ENCODE data around the gene CCL1.

Gene CCL1

DNA sequence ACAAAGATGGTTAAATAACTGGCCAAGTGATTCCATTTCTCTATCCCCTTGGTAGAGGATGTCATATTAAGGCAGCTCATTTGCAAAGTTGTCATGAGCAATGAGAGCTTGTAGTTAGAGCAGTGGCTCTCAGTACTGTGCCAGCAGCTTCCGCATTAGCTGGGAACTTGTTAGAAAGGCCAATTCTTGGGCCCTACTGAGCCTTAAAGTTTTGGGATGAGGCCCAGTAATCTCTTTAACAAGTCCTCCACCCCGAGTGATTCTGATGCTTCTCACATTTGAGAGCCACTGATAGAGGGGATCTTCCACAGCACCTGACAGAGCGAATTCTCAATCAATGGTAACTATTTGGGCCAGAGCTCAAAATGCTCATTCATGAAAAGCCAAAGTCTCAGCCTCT, 20.2 kb upstream of the CCL1 start:
- no peak for DNase-seq (ENCODE audit: low read depth)

DNA sequence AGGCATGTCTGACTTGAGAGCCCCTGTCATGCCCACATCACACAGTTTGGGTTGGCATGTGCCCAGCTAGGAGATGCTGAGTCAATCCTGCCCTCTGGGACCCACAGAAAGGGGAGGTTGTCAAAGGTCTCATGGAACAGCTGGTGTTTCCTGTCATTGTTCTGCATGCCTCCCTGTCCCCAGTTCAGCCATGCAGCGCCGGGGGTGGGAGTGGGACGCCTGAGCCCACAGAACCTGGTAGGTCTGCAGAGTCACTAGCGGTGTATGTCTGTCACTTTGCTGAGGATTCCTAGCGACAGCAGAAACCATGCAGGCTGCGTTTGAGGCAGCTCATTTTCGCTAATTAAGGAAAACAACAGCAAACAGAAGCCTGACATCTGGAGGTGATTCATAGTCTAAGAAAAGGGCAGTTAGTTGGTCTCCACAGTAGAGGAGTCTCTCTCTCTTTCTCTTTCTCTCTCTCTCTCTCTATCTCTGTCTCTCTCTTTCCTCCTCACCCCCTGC, 19.6 kb upstream of the CCL1 start:
- no peak for DNase-seq (ENCODE audit: low read depth)

DNA sequence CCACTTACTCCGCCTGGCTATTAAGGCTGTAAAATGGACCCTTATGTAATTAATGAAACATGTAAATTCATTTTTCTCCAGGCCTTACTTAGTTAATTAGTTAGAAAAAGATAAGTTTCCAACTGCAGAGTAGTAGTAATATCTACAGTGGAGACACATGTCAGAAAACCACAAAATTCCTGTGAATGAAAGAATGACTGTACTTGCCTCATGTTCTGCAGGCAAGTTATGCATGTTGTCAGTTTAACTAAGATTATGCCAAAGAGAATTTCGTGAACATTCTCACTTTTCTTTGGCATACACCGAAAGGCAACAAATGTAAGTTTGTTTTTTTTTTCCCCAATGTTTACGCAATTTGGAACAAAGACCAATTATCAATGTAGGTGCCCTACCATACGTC, 16.8 kb upstream of the CCL1 start:
- DNase-seq (ENCODE audit: low read depth): no peak

DNA sequence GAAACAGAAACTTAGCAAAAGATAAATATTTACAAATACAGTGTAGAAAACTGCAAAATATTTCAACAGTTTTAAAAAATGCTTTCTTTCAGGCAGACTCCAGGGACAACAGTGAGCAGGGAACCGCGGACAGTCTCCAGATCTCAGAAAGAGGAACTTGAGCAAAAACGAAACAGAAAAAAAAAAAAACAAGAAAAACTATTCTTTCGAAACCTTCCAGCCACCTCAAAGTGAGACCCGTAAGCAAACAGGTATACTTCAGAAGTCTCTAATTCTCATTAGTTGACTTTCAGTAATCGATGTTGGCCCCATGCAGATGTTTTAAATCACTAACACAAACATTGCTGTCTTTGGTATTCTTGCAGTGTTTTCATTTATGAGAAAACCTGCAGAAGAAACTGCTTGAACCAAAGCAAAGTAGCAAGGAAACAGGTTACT, 15.7 kb upstream of the CCL1 start:
- no peak for DNase-seq (ENCODE audit: low read depth)

DNA sequence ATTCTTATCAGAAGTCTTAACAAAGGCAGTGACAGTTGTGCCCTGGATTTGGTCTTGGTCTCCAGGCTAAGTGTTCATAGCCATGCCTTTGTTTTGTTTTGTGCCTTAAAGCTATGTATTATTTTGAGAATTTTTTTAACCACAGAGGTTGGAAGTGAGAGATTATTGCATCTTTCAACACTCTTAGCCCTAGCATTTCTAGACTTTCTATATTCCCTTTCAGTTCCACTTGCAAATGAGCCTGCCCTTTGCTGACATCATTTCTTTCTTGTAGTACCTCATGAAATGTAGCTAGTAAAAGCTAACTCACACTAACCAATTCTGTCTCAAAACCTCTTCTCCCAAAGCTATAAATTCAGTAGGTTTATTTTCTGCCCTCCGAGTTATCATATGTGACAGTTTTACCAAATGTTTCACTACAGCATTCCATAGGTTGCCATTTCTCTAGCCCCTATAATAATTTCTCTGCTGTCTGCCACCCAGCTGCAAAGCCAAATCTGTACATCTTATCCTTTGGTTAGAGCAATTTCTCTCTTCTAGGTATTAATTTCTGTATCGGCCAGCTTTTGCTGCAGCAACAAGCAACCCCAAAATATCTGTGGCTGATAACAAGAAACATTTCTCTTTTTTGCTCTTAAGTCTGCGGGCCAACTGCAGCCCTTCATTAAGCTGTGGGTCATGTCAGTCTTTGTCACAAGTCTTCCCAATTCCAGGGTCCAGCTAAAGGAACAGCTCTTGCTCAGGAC, 14.2 kb upstream of the CCL1 start:
- DNase-seq (ENCODE audit: low read depth): no peak

DNA sequence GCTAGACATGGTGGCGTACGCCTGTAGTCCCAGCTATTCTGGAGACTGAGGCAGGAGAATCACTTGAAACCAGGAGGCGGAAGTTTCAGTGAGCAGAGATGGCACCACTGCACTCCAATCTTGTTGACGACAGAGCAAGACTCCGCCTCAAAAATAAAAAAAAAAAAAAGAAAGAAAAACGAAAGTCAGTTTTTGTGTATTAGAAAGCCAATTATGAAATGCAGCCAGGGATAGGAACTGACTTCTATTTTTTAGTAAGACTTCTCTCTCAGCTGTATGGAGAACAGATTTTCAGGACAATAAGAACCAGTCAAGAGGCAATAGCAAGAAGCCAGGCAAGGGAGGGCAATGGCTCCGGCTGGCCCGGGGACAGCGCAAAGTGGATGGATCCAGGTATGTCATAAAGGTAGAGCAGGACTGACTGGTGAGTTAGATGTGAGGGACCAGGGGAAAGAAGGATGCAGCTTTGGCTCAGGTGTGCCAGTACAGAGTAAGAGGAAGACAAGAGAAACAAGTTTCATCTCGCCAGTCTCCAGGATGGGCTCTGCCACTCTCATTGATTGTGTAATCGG, 12.5 kb upstream of the CCL1 start:
- DNase-seq (ENCODE audit: low read depth): no peak

DNA sequence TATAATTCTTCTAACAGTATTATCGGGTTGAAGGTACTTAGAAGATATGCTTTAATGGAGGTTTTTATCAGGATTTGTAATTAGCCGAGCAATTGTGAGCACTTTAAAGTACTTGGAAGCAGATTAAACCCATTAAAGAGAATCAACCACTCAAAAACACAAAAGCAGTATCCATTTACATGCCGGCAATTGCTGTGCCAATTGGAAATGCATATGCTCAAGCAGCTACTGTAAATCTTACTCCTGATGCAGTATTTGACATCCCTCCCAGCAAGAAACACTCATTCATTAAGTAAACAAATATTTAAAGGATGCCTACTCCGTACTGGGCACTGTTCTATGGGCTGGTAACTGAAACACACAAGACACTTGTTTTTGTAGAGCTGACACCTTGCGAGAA, 11.4 kb upstream of the CCL1 start:
- no peak for DNase-seq (ENCODE audit: low read depth)

DNA sequence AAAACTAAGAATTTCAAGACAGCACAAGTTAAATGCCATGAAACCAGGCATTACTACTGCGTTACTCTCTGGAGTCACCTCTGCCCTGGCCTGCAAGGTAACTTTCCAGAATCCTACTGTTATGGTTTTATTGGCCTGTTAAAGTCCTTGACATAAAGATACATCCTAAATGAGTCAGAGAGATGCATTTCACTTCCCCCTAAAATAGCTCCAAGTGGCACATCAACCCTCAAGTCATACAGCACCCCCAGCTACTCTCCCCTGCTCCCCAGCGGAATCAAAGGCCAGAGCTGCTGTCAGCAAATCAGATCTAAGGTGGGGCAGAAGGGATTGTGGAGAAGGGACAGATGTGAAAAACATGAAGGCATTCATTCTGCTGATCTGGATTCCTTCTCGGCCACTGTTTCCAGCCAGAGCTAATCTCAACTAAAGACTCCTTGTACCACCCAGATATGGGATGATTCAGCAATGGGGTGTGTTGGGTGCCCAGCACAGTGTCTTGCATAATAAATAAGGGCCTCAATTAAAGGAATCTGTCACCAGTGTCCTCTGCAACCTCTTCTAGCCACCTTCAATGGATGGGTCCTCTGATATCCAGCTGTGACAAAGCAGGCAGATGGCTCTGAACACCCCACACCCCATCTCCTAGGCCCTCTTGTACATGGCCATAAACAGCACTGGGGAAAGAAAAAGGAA, 8.5 kb upstream of the CCL1 start:
- no peak for DNase-seq (ENCODE audit: low read depth)

DNA sequence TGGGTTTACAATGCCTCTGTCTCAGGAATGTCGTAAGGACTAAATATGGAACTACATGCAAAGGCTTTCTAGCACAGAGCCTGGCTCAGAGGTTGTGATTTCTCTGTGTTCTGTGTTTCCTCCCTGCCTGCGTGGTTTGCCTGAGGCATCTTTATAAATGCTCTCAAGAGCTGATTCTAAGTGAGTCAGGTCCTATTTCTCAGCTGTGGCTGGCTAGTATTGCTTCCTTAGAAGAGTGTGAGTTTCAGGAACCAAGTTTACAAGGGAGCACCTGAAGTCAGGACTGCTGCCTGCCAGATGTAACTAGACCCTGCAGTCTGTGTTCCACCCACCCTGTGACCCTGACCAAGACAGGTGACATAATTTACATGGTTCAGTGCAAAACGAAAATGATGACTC, 8.0 kb upstream of the CCL1 start:
- no peak for DNase-seq (ENCODE audit: low read depth)

DNA sequence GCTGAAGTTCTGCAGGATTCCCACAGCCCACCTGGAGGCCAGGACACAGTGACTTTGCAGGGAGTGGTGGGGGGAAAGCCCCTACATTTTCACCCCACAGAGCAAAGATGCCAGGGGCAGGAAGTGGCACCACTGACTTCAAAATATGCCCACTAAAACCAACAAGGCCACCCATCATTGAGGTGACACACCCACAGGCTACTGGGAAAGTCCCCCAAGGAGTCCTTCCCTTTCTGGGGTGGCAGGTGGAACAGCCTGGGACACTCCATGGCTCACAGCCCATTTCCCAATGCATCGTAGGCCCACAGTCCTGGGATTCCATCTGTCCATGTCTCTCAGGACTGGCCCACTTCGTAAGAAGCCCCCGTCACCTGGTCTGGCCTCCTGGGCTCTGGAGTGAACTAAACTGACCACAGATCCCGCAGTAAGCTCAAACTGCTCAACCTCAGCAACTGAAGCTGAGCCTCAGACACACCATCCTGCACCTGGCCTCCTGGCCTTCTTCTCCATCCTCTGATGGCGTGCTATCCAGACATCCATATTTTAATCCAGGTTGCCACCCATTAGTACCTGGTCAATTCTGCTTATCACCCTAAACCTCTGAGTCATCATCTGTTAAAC, 7.5 kb upstream of the CCL1 start:
- DNase-seq (ENCODE audit: low read depth): no peak

DNA sequence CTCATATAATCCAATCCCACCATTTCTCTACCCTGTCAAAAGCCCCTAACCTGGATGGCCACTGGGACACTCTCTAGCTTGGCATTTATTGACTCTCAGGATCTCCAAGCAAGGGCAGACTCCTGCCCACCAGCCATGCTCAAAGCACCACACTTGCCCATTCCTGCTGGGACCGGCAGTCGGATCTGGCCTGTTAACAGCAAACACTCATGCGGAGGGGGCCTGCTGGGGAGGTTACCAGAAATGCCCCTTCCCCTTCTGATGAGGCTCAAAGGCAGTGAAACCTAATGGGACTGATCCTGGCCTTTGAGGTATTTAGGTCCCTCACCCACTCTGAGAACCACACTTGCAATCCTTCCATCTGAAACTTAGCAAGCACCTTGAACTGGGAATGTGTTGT, 6.5 kb upstream of the CCL1 start:
- no peak for DNase-seq (ENCODE audit: low read depth)

DNA sequence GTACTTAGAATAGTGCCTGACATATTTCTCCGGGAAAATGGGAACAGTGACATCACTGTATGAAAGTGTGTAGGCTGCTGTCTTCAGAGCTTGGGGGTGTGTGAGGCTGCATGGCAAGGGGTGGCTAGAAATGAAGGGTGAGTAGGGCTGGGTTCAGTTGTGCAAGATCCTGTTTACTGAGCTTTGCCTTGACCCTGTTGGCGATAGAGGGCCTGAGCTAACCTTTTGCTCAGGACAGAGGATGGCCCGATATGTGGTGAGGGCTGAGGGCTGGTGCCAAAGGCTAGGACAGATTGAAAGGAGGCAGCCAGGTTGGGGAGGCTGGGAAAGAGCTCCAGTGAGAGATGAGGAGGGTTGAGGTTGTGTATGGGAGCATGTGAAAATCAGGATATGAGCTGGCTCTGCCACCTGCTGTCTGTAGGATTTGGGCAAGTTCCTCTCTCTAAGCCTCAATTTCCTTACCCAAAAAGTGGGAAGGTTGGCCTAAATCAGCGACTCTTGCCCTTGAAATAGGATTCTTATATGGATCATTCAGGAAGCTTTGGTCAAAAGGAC, 6.0 kb upstream of the CCL1 start:
- no peak for DNase-seq (ENCODE audit: low read depth)

DNA sequence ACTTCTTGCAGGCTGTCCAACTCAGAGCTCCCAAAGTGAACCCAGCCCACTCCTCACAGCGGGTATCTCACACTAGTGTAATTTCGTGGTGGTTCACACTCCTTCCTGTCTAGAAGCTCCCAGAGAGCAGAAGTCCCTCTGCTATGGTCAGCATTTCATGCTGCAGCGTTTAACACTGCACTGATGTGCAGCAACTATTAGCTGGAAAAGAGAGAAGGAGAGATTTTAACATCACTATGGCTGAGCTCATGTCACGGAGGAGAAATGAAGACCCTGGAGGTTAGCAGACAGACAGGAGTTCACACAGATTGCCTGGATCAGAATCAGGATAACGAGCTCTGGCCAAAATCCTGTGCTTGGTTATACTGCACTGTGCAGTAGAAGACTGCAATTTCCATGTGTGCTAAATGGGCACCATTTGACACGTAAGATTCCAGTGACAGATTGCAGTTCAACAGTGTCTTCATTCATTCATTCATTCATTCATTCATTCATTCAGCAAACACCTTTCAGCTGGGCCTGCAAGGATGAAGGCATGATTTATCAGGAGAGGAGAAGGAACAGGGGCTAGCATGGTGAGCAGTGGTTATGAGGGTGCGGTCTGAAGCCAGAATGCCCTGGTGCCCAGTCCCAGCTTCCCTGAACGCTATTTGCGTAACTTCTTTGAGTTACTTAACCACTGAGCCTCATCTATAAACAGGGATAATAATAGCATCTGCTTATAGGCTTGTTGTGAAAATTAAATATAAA, 5.3 kb upstream of the CCL1 start:
- no peak for DNase-seq (ENCODE audit: low read depth)

DNA sequence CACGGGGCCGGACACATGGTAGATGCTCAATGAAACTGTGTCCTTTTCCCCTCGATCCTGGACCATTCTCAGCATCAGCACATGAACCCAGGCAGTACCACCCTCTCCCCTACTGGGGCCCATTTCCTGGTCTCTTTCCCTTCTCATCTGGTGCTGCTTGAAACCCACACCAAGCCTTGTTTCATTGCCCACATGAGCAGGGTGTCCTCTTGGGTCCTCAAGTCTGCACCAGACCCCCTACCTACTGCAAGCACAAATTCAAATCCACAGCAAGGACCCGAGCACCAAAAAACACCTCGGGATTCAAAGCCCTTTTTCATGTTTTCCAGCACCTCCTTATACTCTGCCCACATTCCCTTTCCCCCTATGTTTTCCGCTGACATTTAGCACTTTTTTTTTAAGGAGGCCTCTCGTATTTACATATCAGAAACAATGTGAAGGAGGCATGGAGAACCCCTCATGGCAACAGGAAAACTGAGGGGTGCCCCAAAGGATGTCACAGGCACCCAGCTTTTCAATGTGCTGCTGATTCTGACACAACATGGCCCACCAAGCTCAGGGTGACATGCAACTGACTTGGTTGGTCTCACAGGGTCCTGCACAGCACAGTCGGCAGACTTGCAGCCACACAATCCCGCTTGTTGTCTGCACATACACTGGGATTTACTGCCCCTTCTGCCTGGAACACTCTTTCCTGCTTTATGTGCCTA, 4.6 kb upstream of the CCL1 start:
- no peak for DNase-seq (ENCODE audit: low read depth)

DNA sequence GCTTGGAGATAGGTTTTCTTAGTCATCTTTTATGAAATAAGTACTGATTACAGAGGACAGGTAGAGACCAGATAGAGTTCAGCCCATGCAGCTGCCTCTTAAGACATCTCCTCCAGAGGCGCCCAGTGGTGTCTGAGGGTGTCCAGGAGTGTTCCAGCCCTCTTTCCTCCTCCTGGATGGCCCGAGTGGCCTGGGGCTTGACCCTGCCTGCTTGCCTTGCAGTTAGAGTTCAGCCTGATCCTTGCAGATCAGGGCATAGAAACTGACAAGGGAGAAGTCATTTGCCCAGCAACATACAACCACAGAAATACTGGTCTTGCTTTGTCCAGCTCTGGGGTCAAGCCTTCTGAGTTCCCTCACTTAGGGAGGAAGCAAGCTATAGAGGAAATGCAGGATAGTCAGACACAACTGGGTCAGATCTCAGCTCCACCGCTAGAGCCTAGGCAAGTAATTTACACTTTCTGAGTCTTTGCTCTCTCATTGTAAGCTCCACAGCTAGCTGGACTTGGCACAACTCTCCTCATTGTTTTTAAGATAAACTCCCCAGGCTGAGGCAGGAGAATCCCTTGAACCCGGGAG, 3.6 kb upstream of the CCL1 start:
- DNase-seq (ENCODE audit: low read depth): no peak

DNA sequence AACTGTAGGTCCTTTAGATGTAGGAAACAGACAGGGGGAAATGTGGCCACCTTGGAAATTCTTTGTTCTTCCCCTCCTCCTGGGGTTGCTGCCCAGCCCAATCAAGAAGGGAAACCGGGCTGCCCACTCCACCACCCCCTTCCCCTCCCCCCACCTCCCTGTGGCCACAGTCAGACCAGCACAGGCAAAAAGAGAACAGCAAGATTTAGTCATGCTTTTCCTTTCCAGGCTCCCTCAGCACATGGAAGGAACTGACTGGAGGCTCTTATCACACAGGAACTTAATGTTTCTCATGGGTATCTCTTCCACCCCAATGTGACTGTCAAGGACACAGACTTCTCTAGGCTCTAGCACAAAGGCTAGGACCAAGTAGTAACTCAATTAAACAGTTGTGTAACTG, 3.0 kb upstream of the CCL1 start:
- DNase-seq (ENCODE audit: low read depth): no peak

DNA sequence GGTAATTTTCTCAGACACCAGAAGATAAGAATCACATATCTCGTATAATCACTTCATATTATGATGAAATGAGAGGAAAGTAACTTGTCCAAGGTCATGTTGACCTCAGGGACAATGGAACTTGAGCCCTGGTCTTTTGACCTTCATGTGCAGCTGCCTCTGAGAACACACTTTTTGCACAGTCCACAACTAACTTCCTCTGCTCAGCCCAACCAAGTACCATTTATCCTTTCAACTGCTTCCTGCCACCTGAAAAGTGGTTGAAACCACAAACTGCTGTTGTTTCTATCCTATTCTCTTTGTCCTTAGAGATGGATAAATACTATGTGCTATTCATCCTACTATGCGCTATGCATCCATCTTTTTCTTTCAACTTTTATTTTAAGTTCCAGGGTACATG, 2.3 kb upstream of the CCL1 start:
- DNase-seq (ENCODE audit: low read depth): no peak

DNA sequence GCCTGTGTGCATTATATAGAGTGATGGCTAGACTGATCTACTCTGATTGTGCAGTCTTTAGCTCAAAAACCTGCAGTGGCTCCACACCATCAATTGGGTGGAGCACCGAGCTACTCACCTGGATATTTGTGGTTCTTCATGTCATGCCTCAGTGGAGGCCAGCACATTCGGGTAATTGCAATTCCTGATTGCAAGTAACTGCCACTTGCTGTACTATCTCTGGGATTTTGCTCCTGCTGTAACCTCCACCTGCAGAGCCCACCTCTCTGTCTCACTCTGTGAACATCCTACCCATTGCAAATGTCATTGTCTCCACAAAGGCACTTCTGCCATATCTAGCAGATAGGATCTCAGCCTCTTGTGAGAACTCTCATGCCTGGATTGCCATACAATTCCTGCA, 1.7 kb upstream of the CCL1 start:
- DNase-seq (ENCODE audit: low read depth): no peak

DNA sequence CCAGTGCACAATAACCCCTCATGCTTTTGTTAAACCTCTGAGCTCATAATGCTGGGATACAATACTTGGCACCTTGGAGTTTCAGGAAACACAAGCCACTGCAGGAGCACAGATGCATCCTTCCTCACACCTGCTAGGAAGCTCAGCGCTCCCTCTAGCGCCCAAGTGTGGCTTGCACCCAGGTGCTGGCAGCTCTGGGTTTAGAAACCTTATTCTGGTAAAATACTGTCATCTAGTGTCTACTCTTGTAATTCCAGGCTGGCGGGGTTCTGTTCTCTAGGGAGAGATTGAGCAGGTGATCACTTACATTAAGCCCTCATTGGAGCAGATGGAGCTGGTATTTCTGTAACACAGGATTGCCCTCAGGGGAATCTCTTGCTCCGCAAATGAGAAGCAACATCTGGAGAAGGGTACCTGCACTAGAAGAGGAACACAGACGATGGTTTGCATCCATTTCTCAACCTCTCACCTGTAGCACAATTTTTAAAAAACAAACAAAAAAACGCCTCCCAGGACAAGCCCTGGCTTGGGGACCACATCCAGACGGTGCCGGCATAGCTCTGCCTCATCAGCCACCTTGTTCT, 1.5 kb downstream of the CCL1 start:
- DNase-seq (ENCODE audit: low read depth): peak; percentile 12

DNA sequence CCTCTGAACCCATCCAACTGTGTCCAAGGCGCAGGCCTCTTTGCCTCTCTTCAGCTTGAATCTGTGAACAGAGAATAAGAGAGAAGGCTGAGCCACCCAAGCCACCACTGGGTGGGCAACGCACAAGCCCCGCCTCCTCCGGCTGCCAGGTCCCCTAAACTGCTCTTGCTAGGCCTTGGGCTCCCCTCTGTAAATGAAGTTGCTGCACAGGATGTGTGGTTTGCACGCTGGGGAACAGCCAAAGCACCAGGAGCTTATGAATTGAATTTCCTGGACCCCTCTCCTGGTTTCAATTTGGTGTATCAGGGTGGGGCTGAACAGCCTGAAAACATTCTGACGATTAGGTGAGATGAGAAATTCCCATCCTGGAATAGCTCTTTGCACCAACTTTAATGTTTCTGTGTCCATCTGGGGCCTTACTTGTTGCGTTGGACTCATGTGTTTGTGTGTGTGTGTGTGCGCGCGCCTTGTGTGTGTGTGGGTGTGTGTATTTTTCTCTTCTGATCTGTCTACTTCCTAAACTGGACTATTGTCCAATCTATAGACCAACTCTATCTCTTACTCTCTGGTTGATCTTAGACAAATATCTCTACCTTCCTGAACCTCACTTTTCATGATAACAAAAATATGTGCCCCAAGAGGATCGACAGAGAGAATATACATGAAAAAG, 2.3 kb downstream of the CCL1 start:
- DNase-seq (ENCODE audit: low read depth): no peak
